Measurements from ENCODE around the gene SIPA1L3.

SIPA1L3 gene

GRCh38 chr19:37893845-37894575, 13.0 kb upstream of the SIPA1L3 start:
- H3K4me1 ChIP-seq (ENCODE audit: control insufficient read depth in 1 of 2, insufficient read depth in 2 of 2, low read length in 2 of 2): no peaks in the 10 kb centered on the region
- H3K27ac ChIP-seq (ENCODE audit: low read length): no peak overlapping the region
- H3K4me3 ChIP-seq (ENCODE audit: low read depth in 1 of 2, low read length in 2 of 2): no peak overlapping the region
- no peaks in the 10 kb centered on the region for H3K9me3 ChIP-seq (ENCODE audit: control insufficient read depth in 1 of 2, low read length in 2 of 2)
- H3K36me3 ChIP-seq (ENCODE audit: control insufficient read depth in 1 of 2, insufficient read depth in 2 of 2, low read length in 2 of 2): no peaks in the 10 kb centered on the region
- no peaks in the 10 kb centered on the region for H3K27me3 ChIP-seq (ENCODE audit: low read depth, low read length)

DNA sequence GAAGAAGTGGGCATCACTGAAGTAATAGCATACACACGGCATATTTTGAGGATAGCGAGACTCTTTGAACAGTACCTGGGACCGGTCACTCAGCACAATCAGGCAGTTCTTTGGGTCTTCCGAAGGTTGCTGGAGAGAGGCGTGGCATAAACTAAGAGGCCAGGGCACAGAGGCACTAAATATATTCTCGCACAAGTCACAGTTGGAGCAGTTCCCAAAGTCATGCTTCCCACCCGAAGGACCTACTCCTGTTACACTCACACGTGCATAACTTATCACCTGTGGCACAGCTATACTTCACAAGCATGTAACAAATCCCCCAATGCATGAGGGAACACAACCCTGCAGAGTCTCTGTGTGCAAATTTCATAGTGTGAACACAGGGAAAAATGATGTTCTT, 10.8 kb upstream of the SIPA1L3 start:
- Histone ChIP-seq H3K9me3 (ENCODE audit: control insufficient read depth in 1 of 2, low read length in 2 of 2) (no peaks in the 10 kb centered on the region), H3K4me3 (ENCODE audit: low read depth in 1 of 2, low read length in 2 of 2) (no peak overlapping the region), H3K36me3 (ENCODE audit: control insufficient read depth in 1 of 2, insufficient read depth in 2 of 2, low read length in 2 of 2) (no peaks in the 10 kb centered on the region), H3K27ac (ENCODE audit: low read length) (no peak overlapping the region), H3K4me1 (ENCODE audit: control insufficient read depth in 1 of 2, insufficient read depth in 2 of 2, low read length in 2 of 2) (no peaks in the 10 kb centered on the region), H3K27me3 (ENCODE audit: low read depth, low read length) (no peaks in the 10 kb centered on the region)

DNA sequence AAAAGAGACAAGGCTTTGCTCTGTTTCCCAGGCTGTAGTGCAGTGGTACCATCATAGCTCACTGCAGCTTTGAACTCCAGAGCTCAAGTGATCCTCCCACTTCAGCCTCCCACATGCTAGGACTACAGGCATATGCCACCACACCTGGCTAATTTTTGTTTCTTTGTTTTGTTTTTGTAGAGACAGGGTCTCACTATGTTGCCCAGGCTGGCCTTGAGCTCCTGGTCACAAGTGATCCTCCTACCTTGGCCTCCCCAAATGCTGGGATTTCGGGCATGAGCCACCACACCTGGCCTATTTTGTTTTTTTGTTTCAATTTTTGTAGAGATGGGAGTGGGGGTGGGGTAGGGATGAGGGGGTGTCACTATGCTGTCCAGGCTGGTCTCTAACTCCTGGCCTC, 7.6 kb upstream of the SIPA1L3 start:
- Histone ChIP-seq H3K4me1 (ENCODE audit: control insufficient read depth in 1 of 2, insufficient read depth in 2 of 2, low read length in 2 of 2) (no peaks in the 10 kb centered on the region), H3K27me3 (ENCODE audit: low read depth, low read length) (no peaks in the 10 kb centered on the region), H3K4me3 (ENCODE audit: low read depth in 1 of 2, low read length in 2 of 2) (no peak overlapping the region), H3K27ac (ENCODE audit: low read length) (no peak overlapping the region), H3K9me3 (ENCODE audit: control insufficient read depth in 1 of 2, low read length in 2 of 2) (no peaks in the 10 kb centered on the region), H3K36me3 (ENCODE audit: control insufficient read depth in 1 of 2, insufficient read depth in 2 of 2, low read length in 2 of 2) (no peaks in the 10 kb centered on the region)

- H3K4me1 ChIP-seq (ENCODE audit: control insufficient read depth in 1 of 2, insufficient read depth in 2 of 2, low read length in 2 of 2): no peaks in the 10 kb centered on the region
- no peak overlapping the region for H3K27ac ChIP-seq (ENCODE audit: low read length)
- H3K36me3 ChIP-seq (ENCODE audit: control insufficient read depth in 1 of 2, insufficient read depth in 2 of 2, low read length in 2 of 2): no peaks in the 10 kb centered on the region
- H3K27me3 ChIP-seq (ENCODE audit: low read depth, low read length): no peaks in the 10 kb centered on the region
- H3K4me3 ChIP-seq (ENCODE audit: low read depth in 1 of 2, low read length in 2 of 2): no peak overlapping the region
- no peaks in the 10 kb centered on the region for H3K9me3 ChIP-seq (ENCODE audit: control insufficient read depth in 1 of 2, low read length in 2 of 2)
These were observed 7.0 kb upstream of the SIPA1L3 start for GRCh38 chr19:37899966-37900365.

DNA sequence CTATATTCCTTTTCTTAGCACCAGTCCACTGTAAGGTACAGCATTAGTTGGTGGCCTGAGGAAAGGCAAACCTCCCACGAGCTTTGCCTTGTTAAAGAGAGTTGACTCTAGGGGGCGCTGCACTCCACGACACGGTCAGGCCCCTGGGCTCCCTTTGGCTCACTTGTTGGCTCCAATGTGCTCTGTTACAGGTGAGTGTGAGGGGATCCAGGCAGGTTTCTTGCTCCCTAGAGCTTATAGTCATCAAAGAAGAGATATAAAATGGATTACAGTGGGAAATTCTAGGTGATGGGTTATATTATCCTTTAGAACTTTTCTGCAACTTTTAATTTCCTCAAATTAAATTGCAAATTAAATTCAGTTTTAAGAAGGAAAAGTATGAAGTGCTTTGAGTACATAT, 4.3 kb upstream of the SIPA1L3 start:
- no peak overlapping the region for H3K27ac ChIP-seq (ENCODE audit: low read length)
- H3K4me3 ChIP-seq (ENCODE audit: low read depth in 1 of 2, low read length in 2 of 2): no peak overlapping the region
- no peaks in the 10 kb centered on the region for H3K9me3 ChIP-seq (ENCODE audit: control insufficient read depth in 1 of 2, low read length in 2 of 2)
- peaks cover 0 to 1% of the 10 kb centered on the region in 2 donors for H3K4me1 ChIP-seq (ENCODE audit: control insufficient read depth in 1 of 2, insufficient read depth in 2 of 2, low read length in 2 of 2)
- no peaks in the 10 kb centered on the region for H3K27me3 ChIP-seq (ENCODE audit: low read depth, low read length)
- no peaks in the 10 kb centered on the region for H3K36me3 ChIP-seq (ENCODE audit: control insufficient read depth in 1 of 2, insufficient read depth in 2 of 2, low read length in 2 of 2)

DNA sequence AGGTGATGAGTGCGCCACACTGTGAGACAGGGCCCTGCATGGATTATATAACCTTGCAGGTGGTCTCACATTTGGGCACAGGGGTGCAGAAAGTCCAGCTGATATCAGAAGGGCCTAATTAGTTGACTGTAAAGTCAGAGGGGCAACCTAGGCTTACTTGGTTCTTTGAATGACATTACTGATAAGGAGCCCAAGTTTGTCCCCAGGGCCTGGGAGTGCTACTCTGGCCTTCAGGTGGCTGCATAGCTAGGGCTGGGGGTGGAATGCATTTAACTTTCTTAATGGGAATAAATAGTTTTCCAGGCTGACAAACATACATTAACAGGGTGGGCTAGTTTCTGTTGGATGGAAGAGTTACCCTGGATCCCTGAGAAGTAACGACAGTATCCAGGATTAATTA, 3.9 kb upstream of the SIPA1L3 start:
- H3K27me3 ChIP-seq (ENCODE audit: low read depth, low read length): no peaks in the 10 kb centered on the region
- no peak overlapping the region for H3K27ac ChIP-seq (ENCODE audit: low read length)
- H3K36me3 ChIP-seq (ENCODE audit: control insufficient read depth in 1 of 2, insufficient read depth in 2 of 2, low read length in 2 of 2): no peaks in the 10 kb centered on the region
- H3K9me3 ChIP-seq (ENCODE audit: control insufficient read depth in 1 of 2, low read length in 2 of 2): no peaks in the 10 kb centered on the region
- H3K4me1 ChIP-seq (ENCODE audit: control insufficient read depth in 1 of 2, insufficient read depth in 2 of 2, low read length in 2 of 2): peaks cover 0 to 5% of the 10 kb centered on the region in 2 donors
- no peak overlapping the region for H3K4me3 ChIP-seq (ENCODE audit: low read depth in 1 of 2, low read length in 2 of 2)

- no peaks in the 10 kb centered on the region for H3K36me3 ChIP-seq (ENCODE audit: control insufficient read depth in 1 of 2, insufficient read depth in 2 of 2, low read length in 2 of 2)
- no peaks in the 10 kb centered on the region for H3K27me3 ChIP-seq (ENCODE audit: low read depth, low read length)
- H3K9me3 ChIP-seq (ENCODE audit: control insufficient read depth in 1 of 2, low read length in 2 of 2): no peaks in the 10 kb centered on the region
- no peak within 1 kb of the TSS for H3K27ac ChIP-seq (ENCODE audit: low read length)
- H3K4me1 ChIP-seq (ENCODE audit: control insufficient read depth in 1 of 2, insufficient read depth in 2 of 2, low read length in 2 of 2): peaks cover 7 to 12% of the 10 kb centered on the region in 2 donors
- H3K4me3 ChIP-seq (ENCODE audit: low read depth in 1 of 2, low read length in 2 of 2): peak within 1 kb of the TSS; percentile 74 to 94
These were observed 801 bp upstream of the SIPA1L3 start, which contains the start of gene WDR87 for GRCh38 chr19:37905946-37906868. TSS of gene WDR87 (minus strand) at chr19:37906594. CDS start at chr19:37898239, 8,355 bp downstream.

- Histone ChIP-seq H3K4me3 (ENCODE audit: low read depth in 1 of 2, low read length in 2 of 2) (peak overlapping the region; percentile 74 to 94), H3K9me3 (ENCODE audit: control insufficient read depth in 1 of 2, low read length in 2 of 2) (no peaks in the 10 kb centered on the region), H3K4me1 (ENCODE audit: control insufficient read depth in 1 of 2, insufficient read depth in 2 of 2, low read length in 2 of 2) (peaks cover 7 to 12% of the 10 kb centered on the region in 2 donors), H3K27me3 (ENCODE audit: low read depth, low read length) (no peaks in the 10 kb centered on the region), H3K36me3 (ENCODE audit: control insufficient read depth in 1 of 2, insufficient read depth in 2 of 2, low read length in 2 of 2) (no peaks in the 10 kb centered on the region), H3K27ac (ENCODE audit: low read length) (no peak overlapping the region)
These were observed 887 bp downstream of the SIPA1L3 start for GRCh38 chr19:37907735-37908455.

DNA sequence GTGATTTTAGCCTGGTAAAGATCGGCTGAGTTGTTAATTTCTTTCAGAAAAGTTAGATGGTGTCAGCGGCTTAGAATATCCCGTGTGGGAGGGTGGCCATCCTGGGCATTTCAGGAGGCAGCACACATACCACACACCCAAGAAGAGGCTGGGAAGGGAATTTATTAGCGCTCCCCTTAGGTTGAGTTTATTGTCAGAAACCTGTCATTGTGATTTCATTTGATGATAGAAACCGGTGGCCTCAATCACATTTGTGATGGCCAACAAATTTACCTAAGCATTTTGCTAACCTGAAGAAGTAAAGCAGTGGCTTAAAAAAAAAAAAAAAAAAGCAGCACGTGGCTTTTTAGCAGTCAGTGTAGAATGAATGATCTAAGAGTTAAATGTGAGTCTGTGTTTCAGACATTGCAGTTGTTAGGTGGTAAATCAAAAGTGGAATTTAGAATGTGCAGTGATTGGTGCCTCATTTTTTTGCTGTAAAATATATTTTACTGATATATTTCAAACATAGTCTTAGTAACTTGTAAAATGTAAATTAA, 2.7 kb downstream of the SIPA1L3 start:
- peaks cover 7 to 12% of the 10 kb centered on the region in 2 donors for H3K4me1 ChIP-seq (ENCODE audit: control insufficient read depth in 1 of 2, insufficient read depth in 2 of 2, low read length in 2 of 2)
- H3K27me3 ChIP-seq (ENCODE audit: low read depth, low read length): no peaks in the 10 kb centered on the region
- H3K27ac ChIP-seq (ENCODE audit: low read length): no peak overlapping the region
- no peaks in the 10 kb centered on the region for H3K9me3 ChIP-seq (ENCODE audit: control insufficient read depth in 1 of 2, low read length in 2 of 2)
- no peaks in the 10 kb centered on the region for H3K36me3 ChIP-seq (ENCODE audit: control insufficient read depth in 1 of 2, insufficient read depth in 2 of 2, low read length in 2 of 2)
- H3K4me3 ChIP-seq (ENCODE audit: low read depth in 1 of 2, low read length in 2 of 2): no peak overlapping the region

DNA sequence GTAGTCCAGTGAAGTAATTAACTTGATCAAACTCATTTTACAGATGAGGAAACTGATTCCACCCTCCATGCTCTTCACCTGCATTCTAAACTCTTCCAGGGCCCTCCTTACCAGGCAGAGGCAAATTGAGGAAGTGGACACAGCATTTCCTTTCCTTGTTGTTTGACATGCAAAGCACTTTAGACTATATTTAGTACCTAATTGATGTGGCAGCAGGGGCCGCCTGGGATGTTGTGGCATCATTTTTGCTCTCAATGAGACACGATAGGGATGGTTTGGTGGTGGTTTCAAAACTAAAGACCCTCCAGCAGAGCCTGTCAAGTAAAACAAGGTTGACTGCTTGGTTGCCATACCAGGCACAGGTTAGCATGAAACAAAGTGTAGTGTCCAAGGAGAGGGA, 7.9 kb downstream of the SIPA1L3 start:
- Histone ChIP-seq H3K9me3 (ENCODE audit: control insufficient read depth in 1 of 2, low read length in 2 of 2) (no peaks in the 10 kb centered on the region), H3K27ac (ENCODE audit: low read length) (no peak overlapping the region), H3K4me1 (ENCODE audit: control insufficient read depth in 1 of 2, insufficient read depth in 2 of 2, low read length in 2 of 2) (no peaks in the 10 kb centered on the region), H3K27me3 (ENCODE audit: low read depth, low read length) (no peaks in the 10 kb centered on the region), H3K36me3 (ENCODE audit: control insufficient read depth in 1 of 2, insufficient read depth in 2 of 2, low read length in 2 of 2) (peaks cover 0 to 4% of the 10 kb centered on the region in 2 donors), H3K4me3 (ENCODE audit: low read depth in 1 of 2, low read length in 2 of 2) (no peak overlapping the region)

All from muscle layer of duodenum (tissue), 2 donors.